IPS-NIHi7 (cell line): Measurements from ENCODE around the gene TMEM40.
"Not testable (repeated sequence)": the region's sequence is repeated elsewhere in the genome, so short reads cannot be mapped to it uniquely, and the experiment has no call there.

Experiments used
- DNase-seq: peaks from one replicate; pipeline ENCODE4 v3.0.0; 2012; ENCODE audit warnings: mixed read lengths; ENCODE audit errors: extremely low spot score

The TMEM40 gene

DNA sequence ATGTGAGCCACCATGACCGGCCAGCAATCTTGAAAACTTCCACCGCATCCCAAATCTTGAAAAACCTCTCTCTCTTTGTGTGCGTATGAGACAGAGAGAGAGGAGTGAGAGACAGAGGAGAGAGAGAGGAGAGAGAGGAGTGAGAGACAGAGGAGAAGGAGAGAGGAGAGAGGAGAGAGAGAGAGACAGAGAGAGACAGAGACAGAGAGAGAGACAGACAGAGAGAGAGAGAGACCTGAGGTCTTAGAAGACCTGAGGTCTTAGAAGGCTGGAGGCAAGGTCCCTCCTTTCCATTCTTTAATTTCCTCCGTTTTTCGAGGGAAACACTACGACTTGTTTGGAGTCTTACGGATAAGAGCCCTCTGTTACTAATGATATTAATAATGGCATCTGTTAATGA, 39.5 kb downstream of the TMEM40 start:
- no peak for DNase-seq

DNA sequence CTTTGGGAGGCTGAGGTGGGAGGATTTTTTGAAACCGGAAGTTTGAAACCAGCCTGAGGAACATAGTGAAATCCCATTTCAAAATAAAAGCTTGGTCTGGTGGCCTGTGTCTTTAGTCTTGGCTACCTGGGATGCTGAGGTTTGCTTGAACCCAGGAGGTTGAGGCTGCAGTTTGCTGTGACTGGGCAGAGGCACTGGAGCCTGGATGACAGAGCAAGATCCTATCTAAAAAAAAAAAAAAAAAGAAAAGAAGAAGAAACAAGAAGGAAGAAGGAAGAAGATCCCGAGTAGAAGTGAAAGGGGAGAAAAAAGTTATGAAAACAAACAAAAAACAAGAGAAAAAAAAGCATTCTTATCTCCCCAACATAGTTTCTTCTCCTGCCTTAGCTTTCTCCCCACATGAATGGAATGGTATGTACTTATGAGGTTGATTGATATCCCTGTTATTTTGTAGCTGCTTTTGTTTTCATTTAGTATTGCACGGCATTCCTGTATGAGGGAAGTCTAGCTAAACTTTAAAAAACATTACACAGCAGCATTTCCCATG, 42.4 kb downstream of the TMEM40 start:
- no peak for DNase-seq

DNA sequence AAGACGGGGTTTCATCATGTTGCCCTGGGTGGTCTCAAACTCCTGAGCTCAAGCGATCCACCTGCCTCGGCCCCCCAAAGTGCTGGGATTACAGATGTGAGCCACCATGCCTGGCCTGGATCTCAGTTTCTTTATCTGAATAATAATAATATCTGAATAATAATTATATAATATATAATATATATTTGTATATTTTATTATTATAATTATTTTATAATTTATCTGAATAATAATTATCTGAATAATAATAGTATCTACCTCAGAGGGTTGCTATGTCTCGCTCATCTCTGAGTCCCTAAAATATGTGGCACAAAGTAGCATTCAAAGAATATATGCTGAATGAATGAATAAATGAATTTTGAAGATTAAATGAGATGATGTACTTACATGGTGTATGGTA, 44.8 kb downstream of the TMEM40 start:
- no peak for DNase-seq

DNA sequence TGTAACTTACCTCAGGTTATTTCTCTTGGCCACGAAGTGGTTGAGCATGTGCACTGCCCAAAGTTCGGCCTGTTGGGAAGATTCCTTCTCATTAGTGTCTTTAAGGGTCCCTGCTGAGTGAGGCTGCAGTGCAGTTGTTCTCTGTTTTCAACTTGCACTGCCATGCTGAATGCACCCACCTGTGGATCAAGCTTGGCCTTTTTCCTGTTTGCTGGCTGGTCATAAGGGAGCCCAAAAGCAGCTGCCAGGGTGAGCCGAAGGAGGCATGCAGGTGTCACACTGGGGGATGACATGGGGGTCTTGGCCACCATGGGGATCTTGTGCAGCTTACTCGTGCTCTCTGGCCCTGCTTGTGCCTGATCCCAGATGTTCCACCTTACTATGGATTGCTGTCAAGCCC, 49.0 kb downstream of the TMEM40 start:
- no peak for DNase-seq

DNA sequence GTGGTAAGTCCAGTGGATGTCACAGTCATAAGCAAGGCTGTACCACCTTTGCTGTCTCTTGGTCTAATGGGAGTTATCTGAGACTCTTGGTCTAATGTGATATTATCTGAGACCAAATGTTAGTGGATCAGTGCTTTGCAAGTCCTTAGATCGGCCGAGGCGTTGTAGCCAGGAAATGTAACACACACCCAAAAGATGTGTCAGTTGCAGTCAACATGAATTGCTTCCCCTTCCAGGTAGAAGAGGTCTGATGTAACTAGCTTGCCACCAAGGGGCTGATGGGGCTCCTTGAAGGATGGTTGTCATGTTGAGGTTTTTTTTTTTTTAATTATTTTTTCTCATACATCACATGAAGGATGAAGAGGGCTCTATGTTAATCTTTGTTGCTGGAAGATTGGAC, 49.7 kb downstream of the TMEM40 start:
- no peak for DNase-seq

DNA sequence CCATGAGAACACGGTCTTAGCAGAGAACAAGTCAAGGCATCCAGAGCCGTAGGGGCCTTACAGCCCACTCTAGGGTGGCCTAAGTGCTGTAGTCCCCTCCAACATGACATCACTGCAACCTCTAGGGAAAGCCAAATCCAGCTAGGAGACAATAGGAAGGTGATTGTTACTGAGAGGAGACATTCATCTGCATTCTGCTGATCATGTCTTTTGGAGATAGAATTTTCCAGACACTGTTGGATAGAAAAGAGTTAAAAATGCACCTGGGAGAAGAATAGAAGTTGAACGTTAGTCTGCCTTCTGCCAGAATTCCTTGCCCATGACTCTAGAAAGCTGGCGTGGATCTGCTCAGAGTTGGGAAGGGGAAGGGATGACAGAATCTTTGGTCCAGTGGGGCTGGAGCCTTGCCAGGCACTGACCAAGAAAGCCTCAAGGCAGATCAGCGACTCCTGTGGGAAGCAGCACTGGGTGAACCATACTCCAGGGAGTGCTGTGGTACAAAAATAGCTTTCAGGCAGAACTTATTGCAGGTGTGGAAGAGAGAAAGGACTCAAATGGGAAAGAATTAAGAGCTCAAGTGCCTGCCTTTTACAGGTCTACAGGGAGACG, 50.4 kb downstream of the TMEM40 start:
- no peak for DNase-seq

DNA sequence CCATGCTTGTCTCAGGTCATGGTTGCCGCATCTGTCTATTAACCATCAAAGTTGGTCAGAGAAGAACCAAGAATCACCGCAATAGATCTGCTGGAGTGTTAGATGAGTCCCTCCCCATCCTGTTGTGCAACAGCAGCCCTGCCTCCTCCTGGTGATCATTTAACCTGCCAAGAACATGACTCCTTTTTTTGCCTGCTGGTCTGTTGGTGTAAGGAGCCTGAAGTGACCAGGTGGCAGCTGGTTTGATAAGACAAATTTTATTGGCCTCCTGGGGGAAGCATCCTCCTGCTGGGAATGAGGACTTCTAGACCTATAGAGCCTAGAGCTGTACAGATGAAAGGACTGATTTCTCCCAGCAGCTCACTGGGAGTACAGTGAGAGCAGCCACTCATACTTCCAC, 51.6 kb downstream of the TMEM40 start:
- no peak for DNase-seq

DNA sequence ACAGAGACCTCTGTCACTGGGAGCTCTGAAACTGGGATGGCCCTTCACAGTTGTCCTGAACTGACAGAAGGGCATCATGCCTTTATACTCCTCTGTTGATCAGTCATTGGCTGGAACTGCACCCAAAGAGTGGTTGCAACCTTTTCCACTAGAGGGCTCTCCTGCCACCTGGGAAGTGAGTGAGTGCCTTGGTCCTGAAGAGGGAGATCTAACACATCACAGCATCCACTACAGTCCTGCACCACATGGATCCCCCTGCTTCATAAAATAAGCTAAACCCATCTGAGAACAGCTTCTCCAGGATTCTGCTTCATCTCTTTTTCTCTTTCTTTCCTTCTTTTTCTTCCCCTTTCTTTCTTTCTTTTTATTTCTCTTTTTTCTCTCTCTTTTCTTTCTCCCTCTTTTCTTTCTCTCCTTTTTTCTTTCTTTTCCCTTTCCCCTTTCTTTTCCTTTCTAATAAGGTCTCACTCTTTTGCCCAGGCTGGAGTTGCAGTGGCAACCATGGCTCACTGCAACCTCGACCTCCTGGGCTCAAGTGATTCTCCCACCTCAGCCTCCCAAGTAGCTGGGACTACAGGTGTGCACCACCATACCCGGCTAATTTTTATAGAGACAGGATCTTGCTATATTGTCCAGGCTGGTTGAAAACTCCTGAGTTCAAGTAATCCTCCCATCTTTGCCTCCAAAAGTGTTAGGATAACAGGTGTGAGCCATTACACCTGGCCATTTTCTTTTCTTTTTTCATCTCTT, 52.4 kb downstream of the TMEM40 start:
- DNase-seq, result peak; percentile 90

DNA sequence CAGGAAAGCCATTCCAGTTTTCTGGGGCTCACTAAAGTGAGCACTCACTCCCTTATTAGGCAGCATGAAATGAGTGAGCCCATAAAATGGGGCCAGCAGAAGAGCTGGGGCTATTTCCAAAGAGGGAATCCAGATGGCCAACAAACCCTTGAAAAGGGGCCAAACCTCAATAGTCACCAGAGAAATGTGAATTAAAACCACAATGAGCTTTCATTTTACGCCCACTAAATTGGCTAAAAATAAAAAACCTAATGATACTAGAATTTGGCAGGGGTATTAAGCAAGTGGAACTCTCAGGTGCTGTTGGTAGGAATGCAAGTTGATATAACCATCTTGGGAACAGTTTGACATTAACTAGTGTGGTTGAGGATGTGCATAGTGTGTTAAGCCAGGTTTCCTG, 53.1 kb downstream of the TMEM40 start:
- DNase-seq, result no peak

DNA sequence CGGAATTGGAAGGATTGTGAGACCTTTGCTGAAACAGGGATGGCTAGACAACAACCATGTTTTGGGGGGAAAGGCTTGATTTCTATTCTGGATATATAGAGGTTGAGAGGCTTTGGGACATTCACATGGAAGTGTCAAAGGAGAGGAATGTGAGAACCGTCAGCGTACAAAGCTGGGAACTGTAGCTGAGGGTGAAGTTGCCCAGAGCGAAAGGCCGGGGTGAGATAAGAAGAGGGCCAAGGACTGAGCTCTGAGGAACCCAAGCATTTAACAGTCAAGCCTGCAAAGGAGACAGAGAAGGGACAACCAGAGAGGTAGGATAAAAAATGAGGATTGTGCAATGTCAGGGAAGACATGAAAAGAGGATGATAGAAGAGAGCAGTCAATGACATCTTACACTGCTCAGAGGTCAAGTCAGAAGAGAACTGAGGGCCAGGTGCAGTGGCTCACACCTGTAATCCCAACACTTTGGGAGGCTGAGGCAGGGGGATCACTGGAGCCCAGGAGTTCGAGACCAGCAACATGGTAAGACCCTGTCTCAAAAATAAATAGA, 53.6 kb downstream of the TMEM40 start:
- no peak for DNase-seq

DNA sequence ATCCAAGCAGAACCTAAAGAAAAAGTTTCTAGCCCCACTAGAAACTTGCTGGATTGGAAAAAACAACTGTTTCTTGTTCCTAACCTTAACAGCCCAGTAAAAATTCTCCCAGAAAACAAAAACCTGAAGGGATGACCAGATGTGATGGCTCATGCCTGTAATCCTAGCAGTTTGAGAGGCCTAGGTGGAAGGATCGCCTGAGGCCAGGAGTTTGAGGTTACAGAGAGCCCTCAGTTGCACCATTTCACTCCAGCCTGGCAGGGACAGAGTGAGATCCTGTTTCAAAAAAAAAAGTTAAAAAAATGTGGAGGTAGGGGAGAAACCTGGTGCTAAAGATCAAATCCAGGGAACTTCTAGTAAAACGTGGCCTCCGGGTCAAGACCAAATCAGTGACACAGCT, 56.6 kb downstream of the TMEM40 start:
- DNase-seq, result no peak

DNA sequence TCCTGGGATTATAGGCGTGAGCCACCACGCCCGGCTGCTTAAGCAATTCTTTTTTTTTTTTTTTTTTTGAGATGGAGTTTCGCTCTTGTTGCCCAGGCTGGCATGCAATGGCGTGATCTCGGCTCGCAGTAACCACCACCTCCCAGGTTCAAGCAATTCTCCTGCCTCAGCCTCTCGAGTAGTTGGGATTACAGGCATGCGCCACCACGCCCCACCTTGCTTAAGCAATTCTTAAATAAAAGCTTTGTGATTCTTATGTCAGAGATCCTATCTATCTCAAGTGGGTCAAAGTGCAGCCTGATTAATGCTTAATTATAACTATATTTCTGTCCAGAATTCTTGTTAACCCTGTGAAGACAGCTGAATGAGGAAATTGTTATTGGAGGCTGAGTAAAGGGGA, 57.5 kb downstream of the TMEM40 start:
- not testable (repeated sequence) for DNase-seq

DNA sequence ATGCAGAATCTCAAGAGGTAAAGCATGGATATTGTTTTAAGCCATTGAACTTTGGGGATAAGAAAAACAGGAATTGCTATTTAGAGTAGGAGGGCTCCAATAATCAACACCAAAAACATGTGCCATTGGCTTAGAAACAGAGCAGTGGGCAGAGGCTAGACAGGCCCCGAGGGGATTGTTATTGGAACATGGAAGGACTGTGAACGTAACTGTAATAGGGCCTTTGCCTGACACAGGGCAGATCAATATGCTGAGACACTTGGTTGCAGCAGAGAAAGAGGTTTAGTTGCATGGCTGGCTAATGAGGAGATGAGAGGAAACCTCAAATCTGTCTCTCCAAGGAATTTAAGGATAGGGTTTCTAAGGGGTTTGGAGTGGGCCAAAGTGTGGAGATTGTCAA, 58.3 kb downstream of the TMEM40 start:
- DNase-seq, result no peak

DNA sequence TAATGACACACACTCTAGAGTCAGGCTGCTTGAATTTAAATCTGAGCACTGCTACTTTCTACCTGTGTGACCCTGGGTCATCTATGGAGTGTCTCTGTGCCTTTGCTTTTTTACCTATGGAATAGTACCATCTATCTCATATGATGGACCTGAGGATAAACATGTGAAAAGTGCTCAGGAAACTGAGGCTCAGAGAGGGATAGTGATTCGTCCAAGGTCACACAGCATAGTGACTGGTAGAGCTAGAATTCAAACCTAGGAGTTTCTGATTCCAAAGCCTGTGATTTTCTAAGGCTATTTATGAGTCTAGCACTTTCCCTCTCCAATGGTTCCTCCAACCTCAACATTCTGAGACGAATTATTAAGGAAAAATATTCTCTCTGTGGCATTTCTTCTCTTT, 63.1 kb downstream of the TMEM40 start:
- no peak for DNase-seq

DNA sequence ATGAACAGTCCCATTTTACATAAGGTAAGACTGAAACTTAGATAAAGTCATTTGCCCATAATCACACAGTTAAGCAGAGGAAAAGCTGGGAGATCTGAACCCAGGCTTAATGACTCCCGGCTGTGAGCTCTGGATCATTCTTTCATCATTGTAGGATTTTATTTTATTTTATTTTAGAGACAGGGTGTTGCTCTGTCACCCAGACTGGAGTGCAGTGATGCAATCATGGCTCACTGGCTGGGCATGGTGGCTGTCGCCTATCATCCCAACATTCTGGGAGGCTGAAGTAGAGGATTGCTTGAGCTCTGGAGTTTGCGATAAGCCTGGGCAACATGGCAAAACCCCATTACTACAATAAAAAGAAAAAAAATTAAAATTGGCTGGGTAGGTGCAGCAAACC, 63.9 kb downstream of the TMEM40 start:
- no peak for DNase-seq

DNA sequence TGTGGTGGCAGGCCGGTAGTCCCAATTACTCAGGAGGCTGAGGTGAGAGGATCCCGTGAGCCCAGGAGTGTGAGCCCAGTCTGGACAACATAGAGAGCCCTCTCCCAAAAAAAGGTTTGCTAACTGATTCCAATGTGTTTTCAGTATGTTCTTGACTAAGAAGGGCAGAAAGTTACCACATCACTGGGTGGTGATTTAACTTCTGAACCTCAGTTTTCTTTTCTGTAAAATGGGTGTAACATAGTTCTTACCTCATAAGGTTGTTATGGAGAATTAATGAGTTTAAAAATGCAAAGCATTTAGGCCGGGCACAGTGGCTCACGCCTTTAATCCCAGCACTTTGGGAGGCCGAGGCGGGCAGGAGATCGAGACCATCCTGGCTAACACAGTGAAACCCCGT, 66.6 kb downstream of the TMEM40 start:
- DNase-seq, result no peak

DNA sequence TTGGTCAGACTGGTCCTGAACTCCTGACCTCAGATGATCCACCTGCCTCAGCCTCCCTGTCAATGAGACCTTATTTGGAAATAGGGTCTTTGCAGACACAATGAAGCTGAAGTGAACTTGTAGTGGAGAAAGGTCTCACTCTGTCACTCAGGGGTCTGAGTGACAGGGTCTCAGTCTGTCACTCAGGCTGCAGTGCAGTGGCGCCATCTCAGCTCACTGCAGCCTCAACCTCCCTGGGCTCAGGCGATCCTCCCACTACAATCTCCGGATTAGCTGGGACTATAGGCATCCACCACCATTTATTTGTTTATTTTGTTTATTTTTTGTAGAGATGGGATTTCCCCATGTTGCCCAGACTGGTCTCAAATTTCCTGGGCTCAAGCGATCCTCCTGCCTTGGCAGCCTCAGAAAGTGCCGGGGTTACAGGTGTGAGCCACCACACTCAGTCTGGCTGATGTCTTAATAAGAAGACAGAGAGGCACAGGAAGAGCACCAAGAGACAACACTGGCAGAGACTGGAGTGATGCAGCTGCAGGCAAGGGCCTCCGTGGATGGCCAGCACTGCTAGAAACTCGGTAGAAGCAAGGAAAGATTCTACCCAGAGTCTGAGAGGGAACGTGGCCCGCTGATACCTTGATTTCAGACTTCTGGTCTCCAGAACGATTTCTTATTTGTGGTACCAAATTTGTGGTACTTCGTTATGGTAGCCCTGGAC, 68.9 kb downstream of the TMEM40 start:
- no peak for DNase-seq

DNA sequence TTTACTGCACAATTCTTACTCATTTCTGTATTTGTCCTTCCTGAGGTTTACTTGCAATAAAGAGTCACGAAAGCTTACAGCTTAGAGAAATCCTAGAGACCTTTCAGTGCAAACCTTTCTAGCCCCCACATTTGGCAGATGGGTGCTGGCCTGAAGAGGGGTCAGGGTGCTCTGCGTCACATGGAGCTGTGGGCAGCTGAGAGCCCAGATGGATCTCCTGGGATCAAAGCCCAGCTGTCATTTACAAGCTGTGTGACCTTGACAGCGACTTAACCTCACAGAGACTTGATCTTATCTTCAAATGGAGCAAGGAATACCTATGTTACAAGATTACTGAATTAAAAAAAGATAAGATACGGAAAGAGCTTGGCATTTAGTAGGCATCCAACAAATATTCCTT, 71.1 kb downstream of the TMEM40 start:
- DNase-seq, result no peak

DNA sequence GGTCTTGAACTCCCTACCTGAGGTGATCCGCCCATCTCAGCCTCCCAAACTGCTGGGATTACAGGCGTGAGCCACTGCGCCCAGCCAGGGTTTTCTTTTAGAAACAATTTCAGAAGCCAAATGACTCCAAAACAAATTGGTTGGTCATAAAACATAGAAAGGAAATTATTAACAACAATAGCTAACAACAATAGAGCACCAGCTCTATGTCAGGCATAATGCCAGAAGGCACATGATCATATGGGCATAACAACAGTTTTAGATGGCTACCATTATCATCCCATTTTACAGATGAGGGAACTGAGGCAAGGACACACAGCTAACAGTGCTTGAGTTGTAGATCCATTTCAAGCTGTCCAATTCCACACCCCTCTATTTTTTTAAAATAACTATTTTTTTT, 73.0 kb downstream of the TMEM40 start:
- no peak for DNase-seq
